ENCODE measurements around the gene CXorf51A. TPM values are rescaled to one million over a fixed set of nuclear protein-coding genes. Genes with fewer than 3 reads are reported as not detected.

Gene CXorf51A
- total and polyA plus RNA-seq, 9 of the 15 experiments (the other 6 are each of a cell fraction or from before 2014, with no cell fraction given): not detected

- BruUV-seq (replicated peaks): no TSS peak
- H3K9me1 ChIP-seq (ENCODE audit: control insufficient read depth, insufficient read depth, low read length): no peaks in the 10 kb centered on the region
- H4K20me1 ChIP-seq (replicated peaks; ENCODE audit: control insufficient read depth, insufficient read depth, low read length): no peaks in the 10 kb centered on the region
- no peak overlapping the region for H2AFZ ChIP-seq (ENCODE audit: low read depth, low read length)
- no peak for TF ChIP-seq HES1 (IDR thresholded peaks at IDR 0.05; ENCODE audit: low read depth)
- no peak for TF ChIP-seq TEAD1 (CRISPR knock-in tag; IDR thresholded peaks at IDR 0.05)
- no peak for TF ChIP-seq CBX3 (IDR thresholded peaks at IDR 0.05; ENCODE audit: borderline replicate concordance in 1 of 2, low read length in 2 of 2)
- no peak for TF ChIP-seq TARDBP (IDR thresholded peaks at IDR 0.05)
- TF ChIP-seq NUFIP1 (IDR thresholded peaks at IDR 0.05; ENCODE audit: partially characterized antibody): no peak
- no peak for TF ChIP-seq FOXJ3 (CRISPR knock-in tag; IDR thresholded peaks at IDR 0.05)
- no peak for TF ChIP-seq NCOR1 (IDR thresholded peaks at IDR 0.05)
- TF ChIP-seq ZNF512 (tag; IDR thresholded peaks at IDR 0.05): no peak
- no peak for TF ChIP-seq SRSF7 (optimal IDR thresholded peaks at IDR 0.05; ENCODE audit: low read depth, low read length)
- no peak for TF ChIP-seq ATF7 (IDR thresholded peaks at IDR 0.05)
- no peak for TF ChIP-seq NFXL1 (CRISPR knock-in tag; IDR thresholded peaks at IDR 0.05)
- TF ChIP-seq C11orf30 (IDR thresholded peaks at IDR 0.05; ENCODE audit: low read depth): no peak
- no peak for TF ChIP-seq TRIM25 (IDR thresholded peaks at IDR 0.05; ENCODE audit: borderline replicate concordance)
- TF ChIP-seq XRCC4 (IDR thresholded peaks at IDR 0.05; ENCODE audit: extremely low read depth, insufficient read depth, insufficient read length): no peak
- no peak for TF ChIP-seq HNRNPH1 (optimal IDR thresholded peaks at IDR 0.05; ENCODE audit: low read depth, low read length)
- no peak for TF ChIP-seq ETV5 (CRISPR knock-in tag; IDR thresholded peaks at IDR 0.05; ENCODE audit: low read depth)
- no peak for TF ChIP-seq ZNF3 (CRISPR knock-in tag; IDR thresholded peaks at IDR 0.05)
- no peak for ATAC-seq
- no peak overlapping the region for H3K9ac ChIP-seq (ENCODE audit: insufficient read depth in 1 of 2, low read depth in 2 of 2, low read length in 2 of 2)
- H3K27me3 ChIP-seq (ENCODE audit: control insufficient read depth in 2 of 2, insufficient read depth in 2 of 2, low read length in 2 of 2): no peaks in the 10 kb centered on the region
- intact Hi-C loops (cut with micrococcal nuclease): no loop called here
- WGBS (ENCODE audit: insufficient coverage, low coverage, missing lambda C conversion rate): 0% methylated on average over 2 of the region's 2 CpGs
- H3K4me2 ChIP-seq (ENCODE audit: insufficient read depth, low read length): no peak overlapping the region
- ChIA-PET POLR2A (no interaction called here), CTCF (ENCODE audit: low intra/inter-chr PET ratio) (no interaction called here)
- no peaks in the 10 kb centered on the region for H3K4me1 ChIP-seq (replicated peaks in 1 of 2; ENCODE audit: control insufficient read depth in 2 of 2, insufficient read depth in 2 of 2, low read length in 2 of 2)
- no peaks in the 10 kb centered on the region for H3K9me3 ChIP-seq (replicated peaks; ENCODE audit: control insufficient read depth, insufficient read depth, low read depth, low read length)
- DNase-seq (ENCODE audit: extremely low read depth in 1 of 4, low spot score in 3 of 4): no peak
- H3K79me2 ChIP-seq (ENCODE audit: control insufficient read depth, insufficient read depth, low read length): no peaks in the 10 kb centered on the region
- no peak overlapping the region for H3K4me3 ChIP-seq
- in situ Hi-C loops (cut with MboI): no loop called here
- FAIRE-seq: no peak
- H3K36me3 ChIP-seq (ENCODE audit: control insufficient read depth, insufficient read depth, low read length): no peaks in the 10 kb centered on the region
- no peak overlapping the region for H3K27ac ChIP-seq (ENCODE audit: extremely low read depth, low read depth, low read length)
These were observed 39.7 kb upstream of the CXorf51A start for GRCh38 chrX:146854281-146854680.

Measured in K562 (cell line).